ENCODE measurements around the gene LRRC57.

The LRRC57 gene

GRCh38 chr15:42510258-42511006, 38.2 kb downstream of the LRRC57 start:
- no peak for DNase-seq (ENCODE audit: low read depth)
- TF ChIP-seq MYC (IDR thresholded peaks at IDR 0.05; ENCODE audit: low read depth, low read length) (no peak), POLR2A (IDR thresholded peaks at IDR 0.05; ENCODE audit: extremely low read depth, insufficient read length) (no peak)
- TF ChIP-seq, protein P1, sequence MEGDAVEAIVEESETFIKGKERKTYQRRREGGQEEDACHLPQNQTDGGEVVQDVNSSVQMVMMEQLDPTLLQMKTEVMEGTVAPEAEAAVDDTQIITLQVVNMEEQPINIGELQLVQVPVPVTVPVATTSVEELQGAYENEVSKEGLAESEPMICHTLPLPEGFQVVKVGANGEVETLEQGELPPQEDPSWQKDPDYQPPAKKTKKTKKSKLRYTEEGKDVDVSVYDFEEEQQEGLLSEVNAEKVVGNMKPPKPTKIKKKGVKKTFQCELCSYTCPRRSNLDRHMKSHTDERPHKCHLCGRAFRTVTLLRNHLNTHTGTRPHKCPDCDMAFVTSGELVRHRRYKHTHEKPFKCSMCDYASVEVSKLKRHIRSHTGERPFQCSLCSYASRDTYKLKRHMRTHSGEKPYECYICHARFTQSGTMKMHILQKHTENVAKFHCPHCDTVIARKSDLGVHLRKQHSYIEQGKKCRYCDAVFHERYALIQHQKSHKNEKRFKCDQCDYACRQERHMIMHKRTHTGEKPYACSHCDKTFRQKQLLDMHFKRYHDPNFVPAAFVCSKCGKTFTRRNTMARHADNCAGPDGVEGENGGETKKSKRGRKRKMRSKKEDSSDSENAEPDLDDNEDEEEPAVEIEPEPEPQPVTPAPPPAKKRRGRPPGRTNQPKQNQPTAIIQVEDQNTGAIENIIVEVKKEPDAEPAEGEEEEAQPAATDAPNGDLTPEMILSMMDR (IDR thresholded peaks at IDR 0.05; ENCODE audit: low read depth, low read length) = no peak
- TF ChIP-seq, protein P2, sequence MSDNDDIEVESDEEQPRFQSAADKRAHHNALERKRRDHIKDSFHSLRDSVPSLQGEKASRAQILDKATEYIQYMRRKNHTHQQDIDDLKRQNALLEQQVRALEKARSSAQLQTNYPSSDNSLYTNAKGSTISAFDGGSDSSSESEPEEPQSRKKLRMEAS (IDR thresholded peaks at IDR 0.05; ENCODE audit: low read depth, low read length) = no peak
- no peak overlapping the region for H3K4me3 ChIP-seq (ENCODE audit: low read depth, low read length)

DNA sequence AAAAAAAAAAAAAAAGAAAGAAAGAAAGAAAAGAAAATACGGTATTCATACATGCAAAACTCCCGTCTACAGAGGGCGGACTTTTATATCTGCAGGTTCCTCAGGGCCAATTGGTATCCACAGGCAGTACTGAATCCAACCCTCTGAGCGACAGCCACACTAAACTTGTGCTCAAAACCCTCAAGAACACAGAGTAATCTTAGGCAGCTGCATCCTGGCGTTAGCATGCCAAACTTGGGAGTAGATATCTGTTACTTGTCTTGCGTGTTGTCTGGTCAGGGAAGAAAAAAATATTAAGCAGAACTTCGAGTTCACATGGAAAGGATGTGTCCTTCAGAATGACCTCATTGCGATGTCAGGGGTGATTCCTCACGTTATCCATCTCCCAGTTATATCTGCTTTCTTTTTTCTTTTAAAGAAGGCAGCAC, 40.3 kb downstream of the LRRC57 start:
- TF ChIP-seq POLR2A (IDR thresholded peaks at IDR 0.05; ENCODE audit: extremely low read depth, insufficient read length) (no peak), MYC (IDR thresholded peaks at IDR 0.05; ENCODE audit: low read depth, low read length) (no peak)
- TF ChIP-seq, protein P1 (IDR thresholded peaks at IDR 0.05; ENCODE audit: low read depth, low read length) = no peak
- TF ChIP-seq, protein P2 (IDR thresholded peaks at IDR 0.05; ENCODE audit: low read depth, low read length) = no peak
- DNase-seq (ENCODE audit: low read depth) = no peak
- no peak overlapping the region for H3K4me3 ChIP-seq (ENCODE audit: low read depth, low read length)

- DNase-seq (ENCODE audit: low read depth) = no peak
- H3K4me3 ChIP-seq (ENCODE audit: low read depth, low read length) = no peak overlapping the region
- TF ChIP-seq, protein P1 (IDR thresholded peaks at IDR 0.05; ENCODE audit: low read depth, low read length) = no peak
- TF ChIP-seq POLR2A (IDR thresholded peaks at IDR 0.05; ENCODE audit: extremely low read depth, insufficient read length) (no peak), MYC (IDR thresholded peaks at IDR 0.05; ENCODE audit: low read depth, low read length) (no peak)
- TF ChIP-seq, protein P2 (IDR thresholded peaks at IDR 0.05; ENCODE audit: low read depth, low read length) = no peak
These were observed 41.1 kb downstream of the LRRC57 start for GRCh38 chr15:42507514-42507913.

DNA sequence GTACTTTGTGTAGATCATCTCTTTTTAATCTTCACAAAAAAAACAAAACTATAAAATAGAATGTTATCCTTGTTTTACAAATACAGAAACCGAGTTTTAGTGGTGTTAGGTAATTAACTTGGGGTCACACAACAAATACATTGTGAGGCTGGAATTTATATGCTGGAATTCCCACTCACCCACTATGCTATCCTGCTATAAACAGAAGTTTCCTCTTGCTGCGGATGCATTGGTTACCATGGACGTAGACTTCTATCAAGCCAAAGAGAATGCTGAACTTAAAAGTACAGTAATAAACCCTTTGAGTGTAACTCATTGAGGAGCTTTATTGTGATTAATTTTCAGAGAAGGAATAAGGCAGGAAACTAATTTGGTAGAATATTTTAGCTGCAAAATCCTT, 44.0 kb downstream of the LRRC57 start:
- TF ChIP-seq POLR2A (IDR thresholded peaks at IDR 0.05; ENCODE audit: extremely low read depth, insufficient read length) (no peak), MYC (IDR thresholded peaks at IDR 0.05; ENCODE audit: low read depth, low read length) (no peak)
- TF ChIP-seq, protein P1 (IDR thresholded peaks at IDR 0.05; ENCODE audit: low read depth, low read length) = no peak
- TF ChIP-seq, protein P2 (IDR thresholded peaks at IDR 0.05; ENCODE audit: low read depth, low read length) = no peak
- DNase-seq (ENCODE audit: low read depth) = no peak
- H3K4me3 ChIP-seq (ENCODE audit: low read depth, low read length) = no peak overlapping the region

- TF ChIP-seq POLR2A (IDR thresholded peaks at IDR 0.05; ENCODE audit: extremely low read depth, insufficient read length) = no peak
- no peak for TF ChIP-seq MYC (IDR thresholded peaks at IDR 0.05; ENCODE audit: low read depth, low read length)
- TF ChIP-seq, protein P2 (IDR thresholded peaks at IDR 0.05; ENCODE audit: low read depth, low read length) = no peak
- TF ChIP-seq, protein P1 (IDR thresholded peaks at IDR 0.05; ENCODE audit: low read depth, low read length) = no peak
- DNase-seq (ENCODE audit: low read depth) = no peak
- no peak overlapping the region for H3K4me3 ChIP-seq (ENCODE audit: low read depth, low read length)
These were observed 44.8 kb downstream of the LRRC57 start for GRCh38 chr15:42503825-42504224.

Measured in NB4 (cell line).